MCF 10A (cell line): ENCODE data around the gene MMADHC. TPM values are rescaled to one million over a fixed set of nuclear protein-coding genes. Genes with fewer than 3 reads are reported as not detected.
A peak's percentile ranks its signal among the peaks of the same experiment; 100 is the strongest.
"Not testable (repeated sequence)": the region's sequence is repeated elsewhere in the genome, so short reads cannot be mapped to it uniquely, and the experiment has no call there.

ENCODE experiments used
- BruUV-seq: library from RNA; stranded (reverse); fragments of 400-500 nt; replicated peaks from 2 replicates; lab custom pipeline; 2021; lab: Mats Ljungman, UMichigan
- CTCF ChIA-PET: fragments of 300-600 bp; sonication (Branson Sonifier 250); formaldehyde crosslinking; extraction: SDS; loops from one replicate; lab custom pipeline; 2021; ENCODE audit warnings: antibody characterized with exemption, inconsistent platforms; lab: Yijun Ruan, JAX
- POLR2A ChIA-PET: fragments of 300-600, 350-650 bp; sonication (Branson Sonifier 250); formaldehyde crosslinking; extraction: SDS; loops from one replicate; lab custom pipeline; 2020; ENCODE audit warnings: antibody characterized with exemption, inconsistent platforms; lab: Yijun Ruan, JAX
- DNase-seq: peaks from one replicate; pipeline ENCODE4 v3.0.0-alpha.2; 2018; ENCODE audit not compliant: unreplicated experiment
- H3K27ac Mint-ChIP-seq: one replicate; pipeline ENCODE4 v1.8.0; 2022; ENCODE audit warnings: mild to moderate bottlenecking, low read depth, mixed read lengths; ENCODE audit not compliant: unreplicated experiment
- H3K27me3 Mint-ChIP-seq: one replicate; pipeline ENCODE4 v1.8.0; 2022; ENCODE audit warnings: mixed read lengths; ENCODE audit not compliant: insufficient read depth, unreplicated experiment
- H3K36me3 Mint-ChIP-seq: one replicate; pipeline ENCODE4 v1.8.0; 2022; ENCODE audit warnings: mild to moderate bottlenecking, moderate library complexity, mixed read lengths; ENCODE audit not compliant: insufficient read depth, unreplicated experiment
- H3K4me1 Mint-ChIP-seq: one replicate; pipeline ENCODE4 v1.8.0; 2022; ENCODE audit warnings: mixed read lengths; ENCODE audit not compliant: insufficient read depth, unreplicated experiment
- H3K4me3 Mint-ChIP-seq: one replicate; pipeline ENCODE4 v1.8.0; 2022; ENCODE audit warnings: mild to moderate bottlenecking, moderate library complexity, mixed read lengths; ENCODE audit not compliant: unreplicated experiment
- H3K9me3 Mint-ChIP-seq: one replicate; pipeline ENCODE4 v1.8.0; 2022; ENCODE audit warnings: mixed read lengths; ENCODE audit not compliant: unreplicated experiment
- CTCF ChIP-seq: fragments of 200-600 bp; IDR thresholded peaks from one replicate; pipeline ENCODE4 v1.8.0; 2022; ENCODE audit warnings: antibody characterized with exemption, mild to moderate bottlenecking; ENCODE audit not compliant: unreplicated experiment
- intact Hi-C: fragments of 100-400 bp; cut with micrococcal nuclease; formaldehyde crosslinking; loops from 2 replicates; pipeline ENCODE4 v1.14.1; 2022
- total RNA-seq: library from RNA; stranded (reverse); gene quantifications from 2 replicates; pipeline ENCODE4 v1.2.3, GENCODE V29; 2022

The MMADHC gene
- total RNA-seq, 1 experiment from 2014 or later: 156 TPM

DNA sequence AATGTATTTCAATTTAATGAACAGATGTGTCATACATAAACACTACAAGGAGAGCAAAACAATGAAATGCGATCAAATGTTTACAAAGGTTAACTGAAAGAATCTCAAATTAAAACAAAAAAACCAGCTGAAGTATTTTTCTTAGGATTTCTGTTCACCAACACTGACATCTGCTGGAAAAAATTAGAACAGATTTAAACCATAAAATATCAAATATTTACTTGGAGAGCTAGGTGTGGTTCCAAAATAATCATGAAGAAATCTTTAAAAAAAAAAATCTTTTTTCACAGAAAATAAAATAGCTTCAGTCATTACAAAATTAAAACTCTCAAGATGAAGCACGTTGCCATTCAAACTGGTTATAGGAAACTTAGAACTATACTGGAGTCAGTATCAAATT is 13.8 kb downstream of the MMADHC start:
- H3K4me1 Mint-ChIP-seq: peaks cover 6% of the 10 kb centered on the region
- no peaks in the 10 kb centered on the region for H3K27me3 Mint-ChIP-seq
- no TSS peak for BruUV-seq
- peak; percentile 35 for TF ChIP-seq CTCF
- H3K36me3 Mint-ChIP-seq: peaks cover 79% of the 10 kb centered on the region
- H3K27ac Mint-ChIP-seq: no peak overlapping the region
- DNase-seq: no peak
- ChIA-PET POLR2A (interaction anchor here (2.9 kb wide), 1 partner anchor 12 kb away, joined by 16 read pairs; the partner anchor contains the start of gene MMADHC), CTCF (interaction anchor here (0.6 to 3.5 kb wide), 9 partner anchors 17 to 851 kb away, joined by 3 to 44 read pairs (median 3); no protein-coding TSS in a partner anchor)
- no peak overlapping the region for H3K4me3 Mint-ChIP-seq
- intact Hi-C loops: no loop called here
- no peaks in the 10 kb centered on the region for H3K9me3 Mint-ChIP-seq

GRCh38 chr2:149572102-149572953 is 15.2 kb downstream of the MMADHC start:
- intact Hi-C loops: no loop called here
- no peak for TF ChIP-seq CTCF
- ChIA-PET CTCF (interaction anchor here (0.5 to 3.5 kb wide), 10 partner anchors 11 to 1667 kb away, joined by 3 to 44 read pairs (median 4); no protein-coding TSS in a partner anchor), POLR2A (interaction anchor here (2.0 to 2.9 kb wide), 2 partner anchors 9 to 14 kb away, joined by 5 to 16 read pairs; partner anchors contain the start of gene MMADHC)
- Mint-ChIP-seq H3K27ac (no peak overlapping the region), H3K36me3 (peaks cover 79% of the 10 kb centered on the region), H3K27me3 (no peaks in the 10 kb centered on the region), H3K9me3 (no peaks in the 10 kb centered on the region), H3K4me3 (no peak overlapping the region), H3K4me1 (peaks cover 5% of the 10 kb centered on the region)
- BruUV-seq: no TSS peak
- no peak for DNase-seq

DNA sequence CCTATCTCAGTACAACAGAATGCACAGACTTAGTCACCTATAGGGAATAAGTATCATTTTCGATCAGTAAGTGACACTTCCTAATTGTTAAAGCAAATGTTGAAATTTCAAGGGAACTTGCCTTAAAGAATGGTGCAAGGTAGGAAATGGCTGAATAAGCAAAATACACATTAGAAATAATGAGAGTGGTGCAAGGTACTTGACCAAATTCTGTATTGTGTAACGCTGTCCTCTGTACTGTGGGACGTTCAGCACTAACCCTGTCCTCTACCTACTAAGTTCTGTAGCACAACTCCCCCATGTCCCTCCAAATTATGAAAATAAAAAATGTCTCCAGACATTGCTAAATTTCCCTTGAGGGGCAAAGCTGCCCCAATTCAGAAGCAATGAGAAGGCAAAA is 19.4 kb downstream of the MMADHC start:
- Mint-ChIP-seq H3K4me1 (no peaks in the 10 kb centered on the region), H3K27ac (no peak overlapping the region), H3K9me3 (no peaks in the 10 kb centered on the region), H3K36me3 (peaks cover 65% of the 10 kb centered on the region), H3K4me3 (no peak overlapping the region), H3K27me3 (no peaks in the 10 kb centered on the region)
- no peak for TF ChIP-seq CTCF
- CTCF ChIA-PET: interaction anchor here (1.0 kb wide), 1 partner anchor 550 kb away, joined by 8 read pairs; no protein-coding TSS in a partner anchor
- intact Hi-C loops: no loop called here
- no peak for DNase-seq
- POLR2A ChIA-PET: no interaction called here
- no TSS peak for BruUV-seq

DNA sequence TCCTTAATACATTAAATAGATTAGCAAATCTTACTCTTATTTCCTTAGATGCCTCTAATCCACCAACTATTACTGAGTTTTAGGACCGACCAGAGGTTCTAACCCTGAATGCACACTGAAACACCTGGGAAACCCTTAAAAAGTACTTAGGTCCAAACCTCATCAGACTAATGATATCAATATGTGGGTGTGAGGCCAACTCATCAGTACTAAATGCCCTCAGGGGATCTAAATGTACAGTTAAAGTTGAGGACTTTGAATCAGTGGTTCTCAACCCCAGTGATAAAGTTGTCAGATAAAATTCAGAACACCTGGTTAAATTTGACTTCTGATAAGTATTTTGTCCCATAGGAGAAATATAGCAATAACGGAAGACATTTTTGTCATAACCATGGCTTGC is 20.9 kb downstream of the MMADHC start:
- POLR2A ChIA-PET: interaction anchor here (0.6 kb wide), 1 partner anchor 550 kb away, joined by 3 read pairs; no protein-coding TSS in a partner anchor

GRCh38 chr2:149565625-149566024 is 21.9 kb downstream of the MMADHC start:
- intact Hi-C loops, BruUV-seq: not testable (repeated sequence)

More for the DNA sequence above, 20.9 kb downstream of the MMADHC start:
- CTCF ChIA-PET: interaction anchor here (1.8 kb wide), 1 partner anchor 550 kb away, joined by 15 read pairs; no protein-coding TSS in a partner anchor
- Mint-ChIP-seq H3K27ac (no peak overlapping the region), H3K4me1 (no peaks in the 10 kb centered on the region), H3K36me3 (peaks cover 53% of the 10 kb centered on the region), H3K27me3 (no peaks in the 10 kb centered on the region), H3K9me3 (no peaks in the 10 kb centered on the region), H3K4me3 (no peak overlapping the region)
- no TSS peak for BruUV-seq
- TF ChIP-seq CTCF: no peak
- DNase-seq: no peak
- intact Hi-C loops: no loop called here

More at GRCh38 chr2:149565625-149566024, 21.9 kb downstream of the MMADHC start:
- H3K9me3 Mint-ChIP-seq, H3K27ac Mint-ChIP-seq, H3K4me1 Mint-ChIP-seq, DNase-seq, H3K4me3 Mint-ChIP-seq, H3K27me3 Mint-ChIP-seq: not testable (repeated sequence)
- ChIA-PET CTCF (interaction anchor here (0.6 to 1.8 kb wide), 6 partner anchors 10 to 888 kb away, joined by 3 to 15 read pairs (median 3); no protein-coding TSS in a partner anchor), POLR2A (interaction anchor here (0.6 kb wide), 1 partner anchor 649 kb away, joined by 3 read pairs; no protein-coding TSS in a partner anchor)
- peaks cover 46% of the 10 kb centered on the region for H3K36me3 Mint-ChIP-seq
